PFSK-1 (cell line): ENCODE measurements around the gene ADAMTS16.
A peak's percentile ranks its signal among the peaks of the same experiment; 100 is the strongest.

Source experiments
- FOXP2 ChIP-seq: optimal IDR thresholded peaks from 2 replicates; pipeline ENCODE3; 2011; ENCODE audit warnings: borderline replicate concordance, control low read depth, inconsistent platforms; ENCODE audit not compliant: insufficient read depth; ENCODE audit errors: extremely low read length, extremely low read depth
- POLR2AphosphoS5 ChIP-seq: IDR thresholded peaks from 2 replicates; pipeline ENCODE4 v1.6.1; 2012; ENCODE audit warnings: low read depth, mild to moderate bottlenecking, control low read depth, low read length, moderate library complexity
- SIN3A ChIP-seq: IDR thresholded peaks from 2 replicates; pipeline ENCODE4 v1.6.1; 2012; ENCODE audit warnings: mild to moderate bottlenecking, low read length, moderate library complexity, borderline replicate concordance; ENCODE audit not compliant: insufficient read depth
- TAF1 ChIP-seq: IDR thresholded peaks from 2 replicates; pipeline ENCODE4 v1.6.1; 2012; ENCODE audit warnings: low read length, control low read depth, borderline replicate concordance; ENCODE audit not compliant: insufficient read depth
- TF ChIP-seq, protein P1 (sequence below), 2 experiments: IDR thresholded peaks; 2 replicates each; pipeline versions ENCODE4 v1.6.1 to v1.8.0; 2011 to 2012; ENCODE audit warnings: low read depth in 2 of 2, low read length in 2 of 2, control low read depth in 1 of 2, inconsistent platforms in 1 of 2, mild to moderate bottlenecking in 1 of 2, moderate library complexity in 1 of 2; ENCODE audit not compliant: insufficient read depth in 1 of 2

The ADAMTS16 gene

GRCh38 chr5:5296051-5296450, 155.9 kb downstream of the ADAMTS16 start:
- TF ChIP-seq FOXP2 (no peak), SIN3A (no peak), TAF1 (no peak), POLR2AphosphoS5 (no peak)
- TF ChIP-seq, protein P1, sequence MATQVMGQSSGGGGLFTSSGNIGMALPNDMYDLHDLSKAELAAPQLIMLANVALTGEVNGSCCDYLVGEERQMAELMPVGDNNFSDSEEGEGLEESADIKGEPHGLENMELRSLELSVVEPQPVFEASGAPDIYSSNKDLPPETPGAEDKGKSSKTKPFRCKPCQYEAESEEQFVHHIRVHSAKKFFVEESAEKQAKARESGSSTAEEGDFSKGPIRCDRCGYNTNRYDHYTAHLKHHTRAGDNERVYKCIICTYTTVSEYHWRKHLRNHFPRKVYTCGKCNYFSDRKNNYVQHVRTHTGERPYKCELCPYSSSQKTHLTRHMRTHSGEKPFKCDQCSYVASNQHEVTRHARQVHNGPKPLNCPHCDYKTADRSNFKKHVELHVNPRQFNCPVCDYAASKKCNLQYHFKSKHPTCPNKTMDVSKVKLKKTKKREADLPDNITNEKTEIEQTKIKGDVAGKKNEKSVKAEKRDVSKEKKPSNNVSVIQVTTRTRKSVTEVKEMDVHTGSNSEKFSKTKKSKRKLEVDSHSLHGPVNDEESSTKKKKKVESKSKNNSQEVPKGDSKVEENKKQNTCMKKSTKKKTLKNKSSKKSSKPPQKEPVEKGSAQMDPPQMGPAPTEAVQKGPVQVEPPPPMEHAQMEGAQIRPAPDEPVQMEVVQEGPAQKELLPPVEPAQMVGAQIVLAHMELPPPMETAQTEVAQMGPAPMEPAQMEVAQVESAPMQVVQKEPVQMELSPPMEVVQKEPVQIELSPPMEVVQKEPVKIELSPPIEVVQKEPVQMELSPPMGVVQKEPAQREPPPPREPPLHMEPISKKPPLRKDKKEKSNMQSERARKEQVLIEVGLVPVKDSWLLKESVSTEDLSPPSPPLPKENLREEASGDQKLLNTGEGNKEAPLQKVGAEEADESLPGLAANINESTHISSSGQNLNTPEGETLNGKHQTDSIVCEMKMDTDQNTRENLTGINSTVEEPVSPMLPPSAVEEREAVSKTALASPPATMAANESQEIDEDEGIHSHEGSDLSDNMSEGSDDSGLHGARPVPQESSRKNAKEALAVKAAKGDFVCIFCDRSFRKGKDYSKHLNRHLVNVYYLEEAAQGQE (IDR thresholded peaks at IDR 0.05; ENCODE audit: insufficient read depth in 1 of 2, low read depth in 2 of 2, low read length in 2 of 2), result no peak

DNA sequence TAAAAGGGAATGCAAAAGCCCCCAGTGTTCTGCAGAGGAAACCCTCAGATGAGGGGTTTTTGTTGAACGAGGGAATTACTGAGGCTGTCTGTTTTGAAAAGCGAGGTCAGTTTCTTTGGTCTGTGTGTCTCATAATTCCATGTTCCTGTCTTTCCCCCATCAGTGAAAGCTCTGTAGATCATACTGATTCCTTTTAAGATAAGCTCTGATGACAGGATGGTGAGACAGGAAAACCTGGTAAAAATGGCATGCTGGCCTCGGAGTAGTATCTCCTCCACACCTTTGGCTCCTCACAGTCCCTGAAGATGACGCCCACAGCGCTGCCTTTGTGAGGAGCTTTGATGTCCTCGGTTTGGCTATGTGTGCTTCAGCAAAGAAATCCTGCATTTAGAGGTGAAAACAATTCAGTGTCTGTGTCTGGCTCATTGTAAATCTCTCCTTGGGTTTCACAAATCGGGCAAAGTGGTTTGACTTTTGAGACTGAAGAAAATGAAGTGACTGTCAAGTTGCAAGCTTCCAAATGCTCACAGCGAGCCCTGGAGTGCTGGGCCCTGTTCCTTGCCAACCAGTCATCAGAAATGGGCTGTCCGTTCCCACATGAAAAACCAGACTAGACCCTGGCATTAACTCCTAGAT, 157.4 kb downstream of the ADAMTS16 start:
- TF ChIP-seq SIN3A, result no peak
- TF ChIP-seq, protein P1 (IDR thresholded peaks at IDR 0.05; ENCODE audit: insufficient read depth in 1 of 2, low read depth in 2 of 2, low read length in 2 of 2), result no peak
- no peak for TF ChIP-seq FOXP2
- TF ChIP-seq POLR2AphosphoS5, result no peak
- no peak for TF ChIP-seq TAF1

GRCh38 chr5:5298068-5298633, 158.0 kb downstream of the ADAMTS16 start:
- TF ChIP-seq, protein P1 (IDR thresholded peaks at IDR 0.05; ENCODE audit: insufficient read depth in 1 of 2, low read depth in 2 of 2, low read length in 2 of 2), result no peak
- TF ChIP-seq FOXP2 (no peak), POLR2AphosphoS5 (no peak), TAF1 (no peak), SIN3A (no peak)

GRCh38 chr5:5298841-5299541, 158.9 kb downstream of the ADAMTS16 start:
- TF ChIP-seq, protein P1 (IDR thresholded peaks at IDR 0.05; ENCODE audit: insufficient read depth in 1 of 2, low read depth in 2 of 2, low read length in 2 of 2), result 0 out of 4 replicates have a peak, but pooled peaks of 1 of the 2 experiments have one; percentile 12
- TF ChIP-seq POLR2AphosphoS5, result no peak
